Measurements from ENCODE around the gene MYO9A.
"Not testable (repeated sequence)": the region's sequence is repeated elsewhere in the genome, so short reads cannot be mapped to it uniquely, and the experiment has no call there.

MYO9A gene

DNA sequence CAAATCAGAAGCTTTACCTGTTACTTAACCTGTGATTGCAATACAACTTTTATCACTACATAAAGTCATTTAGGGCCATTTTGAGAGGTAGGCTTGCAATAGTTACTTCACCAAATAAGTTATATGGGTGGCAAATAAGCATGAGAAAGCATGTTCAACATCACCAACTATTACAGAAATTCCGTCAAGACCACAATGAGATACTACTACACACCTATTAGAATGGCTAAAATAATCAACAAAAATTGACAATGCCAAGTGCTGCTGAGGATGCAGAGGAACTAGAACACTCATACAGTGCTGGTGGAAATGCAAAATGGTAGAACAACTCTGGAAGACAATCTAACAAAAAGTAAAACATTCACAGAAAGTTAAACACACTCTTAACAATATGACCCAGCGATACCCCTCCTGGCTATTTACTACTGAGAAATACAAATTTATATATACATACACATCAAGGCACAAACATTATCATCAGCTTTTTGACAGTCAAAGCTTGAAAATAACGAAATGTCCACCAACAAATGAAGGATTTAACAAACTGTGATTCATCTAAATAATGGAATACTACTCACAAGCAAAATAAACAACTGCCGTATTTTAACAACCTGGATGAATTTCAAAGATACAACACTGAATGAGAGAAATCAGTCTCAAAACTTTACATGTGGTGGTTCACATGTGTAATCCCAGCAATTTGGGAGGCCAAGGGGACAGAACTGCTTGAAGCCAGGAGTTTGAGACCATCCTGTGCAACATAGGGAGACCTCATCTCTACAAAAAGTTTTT, 82.9 kb downstream of the MYO9A start:
- DNase-seq, result no peak

DNA sequence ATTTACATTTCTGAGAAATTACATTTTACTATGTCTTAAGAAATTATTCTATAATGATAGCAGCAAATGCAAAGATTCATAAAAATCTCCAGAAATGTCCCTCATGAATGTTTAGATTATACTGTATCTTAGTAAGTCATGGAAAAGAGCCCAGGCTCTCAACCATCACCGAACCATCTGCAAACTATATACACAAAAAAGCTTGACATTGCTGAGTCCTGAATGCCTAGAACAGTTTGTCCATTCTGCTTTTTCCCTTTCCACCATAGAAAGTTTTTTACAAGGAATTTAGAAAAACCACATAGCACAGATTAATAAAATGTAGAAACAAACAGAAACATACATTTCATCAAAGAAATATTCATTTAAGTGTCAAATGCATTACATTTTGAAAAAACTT, 83.6 kb downstream of the MYO9A start:
- no peak for DNase-seq

DNA sequence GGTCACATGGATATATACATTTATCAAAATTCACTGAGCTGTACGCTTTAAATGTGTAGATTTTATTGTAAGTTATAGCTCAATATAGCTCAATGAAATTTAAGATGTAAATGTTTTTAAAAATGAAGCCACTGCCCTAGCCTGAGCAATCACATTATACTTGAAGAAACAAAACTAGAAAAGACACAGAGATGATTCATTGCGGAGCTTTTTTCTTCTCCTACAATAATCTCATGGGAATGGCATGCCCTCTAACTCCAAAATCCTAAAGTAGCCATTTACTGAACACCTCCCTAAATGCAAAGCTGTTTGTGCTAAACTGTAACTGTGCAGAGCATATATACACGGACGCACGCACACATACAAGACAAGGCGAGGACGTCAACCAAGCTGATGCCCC, 84.2 kb downstream of the MYO9A start:
- DNase-seq, result no peak

DNA sequence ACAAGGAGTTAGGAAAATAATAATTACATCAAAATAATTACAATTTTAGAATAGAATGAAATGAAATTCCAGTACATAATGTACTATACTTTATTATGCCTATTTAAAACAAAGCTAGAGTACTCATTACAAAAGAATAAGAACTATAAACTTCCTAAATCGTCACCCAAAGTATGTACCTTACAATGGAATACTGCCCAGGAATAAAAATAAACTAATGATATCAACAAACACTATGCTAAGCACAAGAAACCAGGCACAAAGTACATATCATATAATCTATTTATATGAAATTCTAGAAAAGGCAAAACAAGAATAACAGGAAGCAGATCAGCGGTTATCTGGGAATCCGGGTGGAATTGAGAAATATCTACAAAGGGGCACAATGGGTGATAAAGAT, 84.7 kb downstream of the MYO9A start:
- DNase-seq, result no peak

DNA sequence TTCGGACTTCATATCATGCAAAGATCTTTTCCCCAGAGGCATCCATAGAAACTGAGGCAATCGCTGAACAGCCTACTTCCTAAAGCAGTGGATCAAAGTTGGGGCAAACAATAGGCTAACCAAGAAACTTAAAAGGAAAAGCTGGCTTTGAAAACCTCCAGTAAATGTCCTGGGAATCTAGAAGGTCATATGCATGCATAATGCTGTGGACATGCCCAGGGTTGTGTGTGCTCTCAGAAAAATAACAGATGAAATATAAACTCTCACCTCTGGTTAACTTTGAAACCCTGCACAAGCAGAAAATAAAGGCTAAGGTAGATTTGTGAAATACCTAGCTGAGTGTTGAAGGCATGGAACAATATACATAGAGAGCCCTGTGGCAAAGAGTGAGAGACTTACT, 96.3 kb downstream of the MYO9A start:
- no peak for DNase-seq

DNA sequence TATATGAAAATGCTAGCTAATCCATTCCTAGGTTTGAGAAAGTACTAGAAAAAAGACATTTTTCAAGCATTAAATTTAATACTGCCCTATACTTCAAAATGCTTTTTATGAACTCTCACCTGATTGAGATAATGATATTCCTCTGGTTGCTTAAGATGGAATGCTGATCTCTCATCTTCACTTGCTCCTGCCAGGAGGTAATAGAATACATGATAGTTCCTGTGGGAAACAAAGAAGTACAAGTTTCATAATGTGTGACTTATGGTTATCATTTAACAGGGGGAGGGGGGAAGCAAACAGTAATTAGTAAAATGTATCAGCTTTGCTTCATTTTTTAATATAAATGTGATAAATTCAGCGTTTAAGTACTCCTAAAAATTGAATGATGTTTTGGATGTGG, 97.2 kb downstream of the MYO9A start:
- DNase-seq, result no peak

DNA sequence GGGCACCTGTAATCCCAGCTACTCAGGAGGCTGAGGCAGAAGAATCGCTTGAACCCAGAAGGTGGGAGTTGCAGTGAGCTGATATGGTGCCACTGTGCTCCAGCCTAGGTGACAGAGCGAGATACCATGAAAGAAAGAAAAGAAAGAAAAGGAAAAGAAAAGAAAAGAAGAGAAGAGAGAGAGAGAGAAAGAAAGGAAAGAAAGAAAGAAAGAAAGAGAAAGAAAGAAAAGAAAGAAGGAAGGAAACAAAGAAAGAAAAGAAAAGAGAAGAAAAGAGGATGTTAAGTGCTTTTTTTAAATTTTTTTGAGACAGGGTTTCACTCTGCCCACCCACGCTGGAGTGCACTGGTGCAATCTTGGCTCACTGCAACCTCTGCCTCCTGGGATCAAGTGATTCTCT, 103.4 kb downstream of the MYO9A start:
- not testable (repeated sequence) for DNase-seq

DNA sequence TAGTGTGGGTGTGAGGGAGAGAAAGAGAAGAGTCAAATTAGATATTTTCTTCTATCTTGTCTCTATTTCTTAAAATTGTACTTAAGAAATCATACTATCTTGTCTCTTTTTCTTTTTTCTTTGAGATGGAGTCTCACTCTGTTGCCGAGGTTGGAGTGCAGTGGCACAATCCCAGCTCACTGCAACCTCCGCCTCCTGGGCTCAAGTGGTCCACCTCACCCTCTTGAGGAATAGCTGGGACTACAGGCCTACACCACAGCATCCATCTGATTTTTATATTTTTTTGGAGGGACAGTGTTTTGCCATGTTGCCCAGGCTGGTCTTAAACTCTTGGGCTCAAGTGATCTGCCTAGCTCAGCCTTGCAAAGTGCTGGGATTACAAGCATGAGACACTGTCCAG, 104.2 kb downstream of the MYO9A start:
- no peak for DNase-seq

DNA sequence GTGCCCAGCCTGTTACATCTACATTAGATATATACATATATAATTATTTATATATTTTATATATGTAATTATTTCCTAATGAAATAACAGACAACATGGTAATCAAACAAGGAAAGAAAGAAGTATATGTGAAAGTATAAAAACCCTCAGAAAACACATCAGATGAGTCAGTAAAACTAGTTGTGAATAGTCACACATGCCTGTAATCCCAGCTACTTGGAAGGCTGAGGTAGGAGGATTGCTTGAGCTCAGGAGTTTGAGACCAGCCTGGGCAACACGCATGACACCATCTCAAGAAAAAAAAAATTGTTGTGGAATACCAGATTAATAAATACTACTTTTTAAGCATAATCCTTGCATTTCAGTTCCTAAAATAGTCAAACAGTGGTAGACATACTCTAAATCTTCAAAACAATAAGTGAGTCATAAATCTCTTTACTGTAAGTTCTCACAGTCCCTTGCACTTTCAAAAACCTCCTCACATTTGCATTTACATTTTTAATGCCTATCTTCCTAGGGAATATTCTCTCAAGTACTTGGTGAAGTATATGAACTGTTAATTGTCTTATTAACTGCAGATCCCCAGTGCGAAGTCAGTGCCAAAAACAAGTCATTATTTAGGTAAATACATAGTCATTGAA, 106.5 kb downstream of the MYO9A start:
- no peak for DNase-seq

DNA sequence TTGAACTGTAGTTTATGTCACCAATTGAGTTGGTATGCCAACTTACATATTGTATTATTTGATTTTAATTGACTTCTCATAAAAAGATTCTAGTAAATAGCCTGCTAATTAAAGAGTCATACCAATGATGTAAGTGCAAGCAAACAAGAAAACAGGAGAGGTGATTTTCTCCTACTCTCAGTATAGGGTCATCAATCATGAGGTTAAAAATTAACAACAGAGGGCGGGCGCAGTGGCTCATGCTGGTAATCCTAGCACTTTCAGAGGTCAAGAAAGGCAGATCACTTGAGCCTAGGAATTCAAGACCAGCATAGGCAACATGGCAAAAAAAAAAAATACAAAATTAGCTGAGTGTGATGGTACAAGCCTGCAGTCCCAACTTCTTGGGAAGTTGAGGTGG, 108.7 kb downstream of the MYO9A start:
- DNase-seq, result no peak

DNA sequence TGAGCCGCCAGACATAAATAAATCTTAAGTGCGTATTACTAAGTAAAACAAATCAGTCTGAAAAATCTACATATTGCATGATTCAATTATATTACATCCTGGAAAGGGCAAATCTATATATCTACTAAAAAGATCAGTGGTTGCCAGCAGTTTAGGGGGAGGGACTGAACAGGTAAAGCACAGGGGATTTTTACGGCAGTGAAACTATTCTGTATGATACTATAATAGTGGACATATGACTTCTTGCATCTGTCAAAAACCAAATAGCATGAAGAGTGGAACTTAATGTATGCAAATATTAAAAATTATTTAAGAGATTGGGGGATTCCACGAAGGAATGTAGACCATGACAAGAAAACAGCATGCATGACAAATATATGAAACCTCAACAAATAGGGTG, 111.6 kb downstream of the MYO9A start:
- DNase-seq, result no peak

DNA sequence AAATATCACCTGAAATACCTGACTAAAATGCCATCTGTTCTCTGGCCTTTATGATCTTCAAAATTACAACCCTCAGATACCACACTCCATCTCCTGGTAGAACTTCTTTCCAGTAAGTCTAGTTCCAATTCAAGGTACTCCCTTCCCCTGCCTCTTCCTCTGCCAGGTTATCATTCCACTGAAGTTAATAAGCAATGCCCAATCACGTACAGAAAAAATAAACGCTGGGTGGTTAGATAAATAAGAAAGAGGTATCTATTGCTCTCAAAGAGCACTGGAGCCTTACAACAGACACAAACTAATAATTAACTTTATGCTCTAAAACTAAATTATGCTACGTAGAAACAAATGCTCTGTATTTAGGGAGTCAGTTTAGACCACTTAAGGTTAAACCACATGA, 112.5 kb downstream of the MYO9A start:
- DNase-seq, result no peak

DNA sequence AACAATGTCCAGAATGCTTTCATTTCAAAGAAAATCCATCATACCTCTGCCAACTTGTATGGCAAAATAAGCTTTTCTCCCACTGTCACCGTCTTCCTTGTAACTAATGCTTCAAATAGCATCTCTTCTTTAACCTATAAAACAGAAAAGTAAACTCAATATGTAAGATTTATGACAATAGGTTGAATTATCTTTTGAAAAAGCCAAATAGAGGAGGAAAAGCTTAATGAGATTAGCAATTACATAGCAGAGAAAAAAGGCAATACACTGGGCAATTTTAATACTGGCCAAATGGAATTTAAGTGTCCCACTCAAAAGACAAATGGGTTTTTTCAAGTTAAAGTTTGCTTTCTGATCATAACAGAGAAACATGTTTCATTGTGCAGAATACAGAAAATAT, 118.1 kb downstream of the MYO9A start:
- DNase-seq, result no peak

DNA sequence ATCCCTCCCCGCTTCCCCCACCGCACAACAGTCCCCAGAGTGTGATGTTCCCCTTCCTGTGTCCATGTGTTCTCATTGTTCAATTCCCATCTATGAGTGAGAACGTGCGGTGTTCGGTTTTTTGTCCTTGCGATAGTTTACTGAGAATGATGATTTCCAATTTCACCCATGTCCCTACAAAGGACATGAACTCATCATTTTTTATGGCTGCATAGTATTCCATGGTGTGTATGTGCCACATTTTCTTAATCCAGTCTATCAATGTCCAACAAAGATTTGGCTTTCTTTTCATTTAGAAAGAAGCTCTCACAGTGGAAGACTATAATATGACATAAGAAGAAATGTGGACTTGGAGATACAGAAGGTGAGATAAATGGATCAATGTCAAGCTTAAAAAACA, 119.2 kb downstream of the MYO9A start:
- not testable (repeated sequence) for DNase-seq

DNA sequence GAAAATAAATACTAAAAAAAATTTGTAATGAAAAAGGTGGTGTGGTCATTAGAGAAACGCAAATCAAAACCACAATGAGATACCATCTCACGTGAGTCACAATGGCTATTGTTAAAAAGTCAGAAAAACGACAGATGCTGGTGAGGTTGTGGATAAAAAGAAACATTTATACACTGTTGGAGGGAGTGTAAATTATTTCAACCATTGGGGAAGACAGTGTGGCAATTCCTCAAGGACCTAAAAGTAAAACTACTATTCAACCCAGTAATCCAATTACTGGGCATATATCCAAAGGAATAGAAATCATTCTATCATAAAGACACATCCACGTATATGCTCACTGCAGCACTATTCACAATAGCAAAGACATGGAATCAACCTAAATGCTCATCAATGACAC, 120.3 kb downstream of the MYO9A start:
- DNase-seq, result peak; percentile 8

DNA sequence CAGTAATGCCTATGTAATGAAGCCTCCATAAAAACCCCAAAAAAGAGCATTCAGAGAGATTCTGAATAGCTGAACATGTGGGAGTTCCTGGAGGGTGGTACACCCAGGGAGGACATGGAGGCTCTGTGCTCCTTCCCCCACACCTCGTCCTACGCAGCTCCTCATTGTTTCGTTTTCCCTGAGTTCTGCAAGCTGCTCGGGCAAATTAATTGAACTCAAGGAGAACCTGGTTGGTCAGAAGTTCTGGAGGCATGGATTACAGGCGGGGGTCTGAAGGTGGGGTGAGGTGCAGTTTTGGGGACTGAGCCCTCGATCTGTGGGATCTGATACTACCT, 142.2 kb downstream of the MYO9A start:
- DNase-seq, result no peak

DNA sequence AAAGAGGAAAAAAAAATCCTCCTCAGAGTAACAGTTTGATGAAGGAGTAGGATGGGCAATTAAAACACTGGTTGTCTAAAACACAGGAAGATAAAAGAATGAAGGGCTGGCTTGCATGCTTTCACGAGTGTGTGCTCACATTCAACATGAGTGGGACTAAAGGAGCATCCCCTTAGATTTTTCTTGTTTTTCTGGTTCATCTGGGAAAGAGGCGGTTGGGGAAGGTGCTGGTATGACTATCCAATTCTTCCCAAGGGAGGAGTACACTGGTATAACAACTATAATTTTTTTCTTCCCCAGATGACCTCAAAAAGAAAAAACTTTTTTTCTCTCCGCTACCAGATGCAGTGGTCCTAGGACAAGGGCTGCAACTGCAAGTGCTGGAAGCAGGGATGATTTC, 143.7 kb downstream of the MYO9A start:
- no peak for DNase-seq

DNA sequence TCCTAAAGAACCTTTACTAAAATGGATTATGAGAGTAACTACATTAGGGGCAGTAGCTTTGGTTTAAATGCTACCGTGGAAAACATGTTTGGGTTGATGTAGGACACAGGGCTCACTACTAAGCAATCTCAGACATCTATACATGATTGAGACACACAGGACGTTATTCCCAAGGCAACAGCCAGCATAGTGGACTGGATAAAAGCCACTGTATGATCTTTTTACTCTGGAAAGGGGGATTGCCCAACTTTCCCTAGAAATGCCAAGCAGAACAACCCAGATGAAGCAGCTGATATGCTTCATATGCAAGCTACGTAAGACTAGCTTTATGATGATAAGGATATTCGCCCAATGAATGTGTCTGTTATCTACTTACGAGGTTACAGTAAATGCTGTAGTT, 144.6 kb downstream of the MYO9A start:
- no peak for DNase-seq

DNA sequence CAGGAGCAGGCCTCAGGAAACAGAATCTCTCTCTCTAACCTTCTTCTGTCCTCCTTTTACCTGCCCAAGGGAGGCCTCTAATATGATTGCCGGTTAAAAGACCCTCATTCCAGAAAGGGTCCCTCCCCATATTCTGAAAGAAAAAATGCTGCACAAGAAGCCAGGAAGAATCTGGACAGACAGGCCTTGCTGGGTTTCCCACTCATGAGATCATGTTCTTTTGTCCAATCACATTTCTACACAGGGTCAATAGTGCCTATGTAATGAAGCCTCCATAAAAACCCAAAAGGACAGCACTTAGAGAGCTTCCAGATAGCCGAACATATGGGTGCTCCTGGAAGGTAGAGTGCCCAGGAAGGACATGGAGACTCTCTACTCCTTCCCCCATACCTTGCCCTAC, 146.0 kb downstream of the MYO9A start:
- DNase-seq, result no peak

DNA sequence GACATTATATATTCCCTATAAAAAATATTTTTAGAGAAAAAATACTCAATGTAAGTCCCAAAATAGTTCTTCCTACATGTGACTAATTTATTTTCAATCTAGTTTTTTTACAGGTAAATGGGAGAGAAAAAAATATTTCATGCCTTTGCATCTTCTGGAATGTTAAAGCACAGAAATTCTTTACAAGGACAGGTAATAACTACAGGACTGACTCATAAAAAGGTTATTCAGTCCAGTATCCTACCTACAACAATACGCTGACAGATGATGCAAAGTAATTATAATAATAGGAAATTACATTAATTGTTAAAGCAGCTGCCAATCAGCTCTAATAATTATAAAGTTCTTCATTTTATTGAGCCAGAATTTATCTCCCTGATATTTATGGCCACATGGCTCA, 147.5 kb downstream of the MYO9A start:
- no peak for DNase-seq

DNA sequence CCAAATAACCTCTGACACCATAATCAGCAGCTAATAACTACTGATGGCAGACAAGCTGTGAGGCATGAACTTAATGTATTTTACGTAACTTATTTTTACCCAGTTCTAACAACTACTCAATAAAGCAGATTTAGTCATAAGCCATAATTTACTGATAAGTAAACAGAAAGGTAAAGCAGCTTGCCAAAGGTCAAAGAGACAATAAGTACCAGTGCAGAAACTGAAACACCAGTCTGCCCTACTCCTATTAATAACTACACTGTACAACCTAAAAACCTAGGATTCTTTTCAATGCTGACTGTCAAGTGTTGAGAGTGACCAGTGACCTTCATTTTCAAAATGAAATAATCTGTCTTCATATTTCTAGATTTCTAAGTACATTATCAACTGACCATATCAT, 155.4 kb downstream of the MYO9A start:
- DNase-seq, result no peak

DNA sequence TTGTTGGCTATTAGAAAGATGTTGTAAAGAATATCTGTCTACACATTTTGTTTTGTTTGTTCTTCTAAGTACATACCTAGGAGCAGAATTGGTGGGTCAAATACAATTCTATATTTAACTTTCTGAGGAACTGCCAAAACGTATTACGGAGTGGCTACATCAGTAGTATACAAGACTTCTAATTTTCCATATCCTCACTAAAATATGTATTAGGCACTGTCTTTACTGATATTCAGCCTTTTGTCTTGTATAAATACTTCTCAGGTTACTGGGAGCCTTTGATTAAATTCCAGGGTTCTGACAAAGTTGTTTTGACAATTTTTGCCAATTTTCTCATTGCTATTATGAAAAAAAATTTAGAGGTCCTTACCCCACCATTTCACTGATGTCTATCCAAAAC, 160.9 kb downstream of the MYO9A start:
- no peak for DNase-seq

DNA sequence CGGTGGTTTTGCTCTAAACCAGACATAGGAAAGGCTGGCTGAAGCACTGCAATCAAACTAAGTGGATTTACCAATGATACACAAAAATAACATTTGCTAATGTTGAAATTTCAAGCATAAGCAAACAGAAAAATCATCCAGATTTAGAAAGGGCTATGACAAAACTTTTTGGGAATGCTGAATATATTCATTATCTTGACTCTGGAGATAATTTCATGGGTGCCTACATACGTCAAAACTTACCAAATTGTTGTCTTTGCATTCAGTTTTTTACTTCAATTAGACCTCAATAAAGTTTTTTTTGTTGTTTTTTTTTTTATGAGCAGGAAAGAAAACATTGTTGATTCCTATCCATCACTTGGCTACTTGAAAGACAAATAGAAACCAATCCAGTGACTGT, 166.8 kb downstream of the MYO9A start:
- no peak for DNase-seq

DNA sequence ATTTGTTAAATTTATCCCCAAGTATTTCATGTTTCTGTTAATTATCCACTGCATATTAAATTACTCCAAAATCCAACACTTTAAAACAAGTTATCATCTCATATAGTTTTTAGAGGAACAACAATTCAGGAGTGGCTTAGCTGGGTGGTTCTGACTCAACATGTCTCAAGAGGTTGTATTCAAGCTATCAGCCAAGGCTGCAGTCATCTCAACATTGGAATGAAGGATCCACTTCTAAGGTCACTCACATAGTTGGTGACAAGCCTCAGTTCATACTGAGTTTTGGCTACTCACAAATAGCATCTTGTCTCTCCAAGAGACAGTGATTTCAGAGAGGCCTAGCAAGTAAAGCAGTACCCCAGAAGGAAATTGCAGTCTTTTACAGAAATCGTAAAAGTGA, 172.9 kb downstream of the MYO9A start:
- no peak for DNase-seq

DNA sequence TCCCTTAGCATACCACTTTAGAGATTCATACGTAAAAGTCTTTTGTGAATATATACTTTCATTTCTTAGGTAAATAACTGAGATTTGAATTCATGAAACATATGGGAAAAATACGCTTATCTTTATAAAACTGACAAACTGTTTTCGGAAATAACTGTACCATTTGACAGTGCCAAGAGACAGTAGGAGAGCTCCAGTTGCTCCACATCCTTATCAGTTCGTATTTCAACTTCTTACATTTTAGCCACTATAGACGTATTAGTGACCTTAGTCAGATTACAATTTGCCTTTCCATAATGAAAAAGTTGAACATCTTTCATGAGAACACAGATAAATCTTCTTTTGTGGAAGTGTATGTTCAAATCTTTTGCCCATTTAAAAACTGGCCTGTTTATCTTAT, 174.1 kb downstream of the MYO9A start:
- no peak for DNase-seq

Measured in hematopoietic multipotent progenitor cell treated with erythropoietin and hydrocortisone succinate and interleukin-3 and kit ligand, for 4 days (in vitro differentiated cells).